Right lung (tissue), 5 donors: ENCODE data around the gene DESI1. TPM values are rescaled to one million over a fixed set of nuclear protein-coding genes. Genes with fewer than 3 reads are reported as not detected.
"Not testable (repeated sequence)": the region's sequence is repeated elsewhere in the genome, so short reads cannot be mapped to it uniquely, and the experiment has no call there.

Source experiments
- DNase-seq, 2 donors: peaks; one replicate each; pipeline ENCODE4 v3.0.0-alpha.2; 2013
- polyA plus RNA-seq, 5 donors: library from polyadenylated mRNA; unstranded; fragments of 120-200 nt; gene quantifications; one replicate each; pipeline versions ENCODE4 v1.2.1 to v1.2.3, GENCODE V29; 2013; ENCODE audit warnings: inconsistent platforms in 1 of 5, low replicate concordance in 1 of 5; ENCODE audit not compliant: insufficient read length in 5 of 5, insufficient read depth in 1 of 5

The DESI1 gene
- polyA plus RNA-seq, 5 donors, result 19.4 to 30.8 (median 28.7) TPM

- DNase-seq, result no peak
These were observed 59.1 kb downstream of the DESI1 start for GRCh38 chr22:41561788-41562187.

GRCh38 chr22:41561335-41561734 is 59.5 kb downstream of the DESI1 start:
- no peak for DNase-seq

DNA sequence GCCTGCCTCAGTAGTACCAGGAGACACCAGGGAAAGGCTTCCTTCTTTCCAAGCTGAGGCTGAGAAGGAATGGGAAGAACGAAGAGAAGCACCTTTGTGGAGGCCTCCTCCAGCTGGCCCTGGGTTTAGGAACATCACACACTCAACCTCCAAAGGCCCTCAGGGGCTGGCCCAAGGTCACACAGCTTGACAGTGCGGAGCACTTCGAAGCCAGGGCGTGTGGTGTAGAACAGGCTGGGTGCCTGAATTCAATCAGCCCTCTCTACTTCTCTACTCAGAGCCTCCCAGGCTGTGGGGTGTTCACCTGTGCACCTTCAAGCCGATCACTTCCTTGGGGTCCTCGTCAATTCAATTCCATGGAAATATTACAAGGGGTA is 60.8 kb downstream of the DESI1 start:
- no peak for DNase-seq

GRCh38 chr22:41558241-41558630 is 62.6 kb downstream of the DESI1 start:
- DNase-seq, result not testable (repeated sequence)

DNA sequence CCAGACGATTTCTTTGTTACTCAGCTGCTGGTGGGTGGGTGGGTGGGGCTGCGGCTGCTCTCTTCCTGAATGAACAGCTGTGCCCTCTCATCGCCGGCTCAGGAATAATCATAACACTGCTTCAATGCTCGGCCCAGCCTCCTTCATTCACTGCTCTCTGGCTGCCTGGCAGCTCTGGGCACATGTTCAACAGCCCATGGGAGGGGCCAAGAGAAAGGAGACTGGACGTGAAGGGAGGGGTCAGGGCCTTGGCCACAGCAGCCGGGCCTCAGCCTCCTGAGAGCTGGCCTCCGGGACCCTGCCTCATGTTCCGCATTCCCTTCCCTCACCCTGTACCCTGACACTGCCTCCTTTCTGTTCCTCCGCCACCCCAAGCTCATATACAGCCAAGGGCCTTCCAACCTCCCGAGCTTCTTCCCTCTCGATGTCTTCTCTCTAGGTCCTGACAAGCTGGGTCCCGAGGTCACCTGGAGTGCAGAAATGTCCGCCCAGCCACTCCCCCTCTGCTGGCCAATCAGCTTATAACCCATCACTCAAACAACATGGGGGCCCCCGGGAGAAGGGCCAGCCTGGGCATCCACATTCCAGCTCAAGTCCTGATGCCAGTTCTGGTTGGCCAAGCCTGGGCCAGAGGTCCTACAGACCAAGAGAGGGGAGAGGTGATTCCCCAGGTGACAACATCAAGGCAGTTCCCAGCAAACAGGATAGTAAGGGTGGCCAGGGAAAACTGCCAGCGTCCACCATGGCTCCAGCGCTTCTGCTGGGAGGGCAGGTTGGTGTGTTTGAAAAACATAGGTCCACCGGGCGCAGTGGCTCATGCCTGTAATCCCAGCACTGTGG is 63.2 kb downstream of the DESI1 start:
- peak; percentile 94 to 96 for DNase-seq

DNA sequence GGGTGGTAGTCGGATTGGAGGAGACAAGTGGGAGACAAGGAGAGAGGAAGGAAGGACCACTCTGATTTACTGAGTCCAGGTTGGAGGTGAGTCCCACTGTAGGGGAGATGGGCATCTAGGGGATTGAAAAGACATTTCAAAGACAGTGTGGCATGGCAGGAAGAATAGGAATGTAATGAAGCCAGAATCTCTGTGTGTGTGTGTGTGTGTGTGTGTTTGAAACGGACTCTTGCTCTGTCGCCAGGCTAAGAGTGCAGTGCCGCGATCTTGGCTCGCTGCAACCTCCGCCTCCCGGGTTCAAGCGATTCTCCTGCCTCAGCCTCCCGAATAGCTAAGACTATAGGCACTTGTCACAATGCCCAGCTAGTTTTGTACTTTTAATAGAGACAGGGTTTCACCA is 64.3 kb downstream of the DESI1 start:
- DNase-seq, result no peak

GRCh38 chr22:41555325-41555982 is 65.4 kb downstream of the DESI1 start:
- DNase-seq, result no peak

DNA sequence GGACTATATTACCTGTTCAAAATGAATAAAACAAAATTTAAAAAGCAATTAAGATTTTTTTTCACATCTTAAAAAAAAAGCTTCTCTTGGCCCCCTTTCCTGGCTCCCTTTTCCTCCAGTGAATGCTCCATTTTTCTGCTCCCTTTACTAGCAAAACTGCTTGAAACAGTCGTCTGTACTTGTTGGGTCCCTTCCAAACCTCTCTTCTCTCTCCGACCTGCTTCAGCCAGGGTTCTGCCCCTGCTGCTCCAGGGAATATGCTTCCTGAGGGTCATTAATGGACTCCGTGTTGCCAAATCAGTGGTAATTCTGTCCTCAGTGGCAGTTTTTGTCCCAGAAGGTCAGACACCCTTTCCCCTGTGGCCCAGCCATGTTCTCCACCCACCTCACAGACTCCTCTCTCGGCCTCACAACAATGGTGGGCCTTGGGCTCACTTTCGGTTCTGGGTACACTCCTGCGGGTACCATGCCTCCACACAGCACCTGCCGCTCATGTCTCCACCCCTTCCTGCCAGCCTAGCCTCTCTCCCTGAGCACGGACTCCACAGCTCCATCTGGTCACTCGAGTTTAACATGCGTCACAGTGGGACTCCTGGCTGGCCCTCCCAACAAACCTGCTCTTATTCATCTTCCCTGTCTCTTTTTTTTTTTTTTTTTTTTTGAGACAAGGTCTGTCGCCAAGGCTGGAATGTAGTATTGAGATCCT is 68.8 kb downstream of the DESI1 start:
- DNase-seq, result no peak

- no peak for DNase-seq
These were observed 69.8 kb downstream of the DESI1 start for GRCh38 chr22:41550952-41551491.

- DNase-seq, result no peak
These were observed 72.0 kb downstream of the DESI1 start for GRCh38 chr22:41548830-41549211.

Other genes starting within 250 kb of the DESI1 start
- gene TEF, start 239.1 kb downstream of the DESI1 start, polyA plus RNA-seq, result 10 to 100 TPM in 4 of 5 donors, 1 to 10 TPM in 1; 10.0 to 14.5 (median 13.0) TPM
- gene TOB2, start 174.2 kb downstream of the DESI1 start, polyA plus RNA-seq, result 10 to 100 TPM; 37.6 to 57.8 (median 45.9) TPM
- 10 to 100 TPM; 43.6 to 56.5 (median 54.6) TPM for gene PHF5A, start 152.4 kb downstream of the DESI1 start, polyA plus RNA-seq
- gene ACO2, start 151.9 kb downstream of the DESI1 start, polyA plus RNA-seq, result 10 to 100 TPM; 47.4 to 65.1 (median 51.3) TPM
- 10 to 100 TPM; 24.6 to 39.5 (median 27.3) TPM for gene POLR3H, start 76.6 kb downstream of the DESI1 start, polyA plus RNA-seq
- 1 to 10 TPM; 3.2 to 7.3 (median 4.0) TPM for gene CSDC2, start 60.0 kb downstream of the DESI1 start, polyA plus RNA-seq
- 10 to 100 TPM; 41.2 to 63.1 (median 52.3) TPM for gene PMM1, start 31.2 kb downstream of the DESI1 start, polyA plus RNA-seq
- gene XRCC6, start 252 bp upstream of the DESI1 start, polyA plus RNA-seq, result 100 to 1,000 TPM; 307 to 378 (median 331) TPM
- gene SNU13, start 67.8 kb upstream of the DESI1 start, polyA plus RNA-seq, result 100 to 1,000 TPM; 107 to 155 (median 115) TPM
- gene MEI1, start 78.5 kb upstream of the DESI1 start, polyA plus RNA-seq, result 1 to 10 TPM; 2.0 to 4.3 (median 2.9) TPM
- gene CCDC134, start 179.6 kb upstream of the DESI1 start, polyA plus RNA-seq, result 10 to 100 TPM in 1 of 5 donors, 1 to 10 TPM in 4; 8.1 to 10.0 (median 9.3) TPM
- 10 to 100 TPM; 52.1 to 92.9 (median 68.6) TPM for gene SREBF2, start 212.1 kb upstream of the DESI1 start, polyA plus RNA-seq